Measurements from ENCODE around the gene LYSMD1. TPM values are rescaled to one million over a fixed set of nuclear protein-coding genes. Genes with fewer than 3 reads are reported as not detected.

Gene LYSMD1
- total and polyA plus RNA-seq, 9 donors: 12.6 to 20.3 (median 14.3) TPM

DNA sequence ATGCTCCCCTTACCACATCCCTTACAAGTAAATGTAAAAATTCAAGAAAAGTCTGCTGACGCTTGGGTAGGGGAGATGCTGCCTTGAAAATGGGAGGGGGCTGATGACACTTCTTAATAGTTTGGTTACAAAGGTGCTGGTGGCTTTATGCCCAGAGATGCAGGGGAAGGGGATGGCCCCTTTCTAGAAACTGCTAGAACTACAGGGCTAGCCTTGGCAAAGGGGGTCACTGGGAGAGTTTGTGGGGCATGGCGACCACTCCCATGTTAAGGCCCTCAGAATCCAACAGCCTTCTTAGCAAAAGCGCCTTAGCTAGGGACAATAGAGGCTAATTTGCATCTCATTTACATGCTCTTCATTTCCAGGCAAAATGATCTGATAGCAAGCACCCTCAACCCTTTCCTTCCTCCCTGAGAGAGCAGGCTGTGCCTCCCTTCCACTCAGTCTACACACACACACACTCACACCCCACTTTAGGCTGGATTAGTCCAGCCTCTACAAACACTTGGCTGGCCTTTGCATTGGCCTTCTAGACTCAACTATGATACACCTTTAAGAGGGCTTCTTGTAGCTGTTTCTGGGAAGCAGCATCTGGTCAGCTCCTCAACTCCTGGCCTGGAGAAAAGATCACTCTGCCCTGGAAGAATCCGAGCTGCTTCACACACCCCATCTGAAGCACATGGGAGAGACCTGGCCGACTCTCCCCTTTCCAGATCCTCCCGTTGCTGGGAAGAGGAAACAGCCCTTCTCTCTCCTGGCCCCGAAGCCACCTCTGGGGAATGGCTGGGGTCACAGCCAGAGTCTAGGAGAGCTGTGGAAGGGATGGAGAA lies 21.0 kb downstream of the LYSMD1 start:
- no peaks in the 10 kb centered on the region for H3K36me3 ChIP-seq
- DNase-seq: peak in 2 of 5 donors; percentile 21 to 45
- no peak overlapping the region for H3K27ac ChIP-seq
- WGBS, 3 donors: 42 to 50% (median 48%) methylated on average over 7 of the region's 7 CpGs
- intact Hi-C loops (cut with DNase I): loop anchor here in 2 of 4 donors (5.0 to 10.0 kb wide), 2 partner anchors 70 to 72 kb away; partner anchors contain the start of gene GABPB2 (in 2 of the 2)
- TF ChIP-seq CTCF (IDR thresholded peaks at IDR 0.05): no peak
- TF ChIP-seq POLR2A (IDR thresholded peaks at IDR 0.05): no peak
- TF ChIP-seq EP300 (IDR thresholded peaks at IDR 0.05): no peak
- H3K9me3 ChIP-seq: no peaks in the 10 kb centered on the region
- no peaks in the 10 kb centered on the region for H3K27me3 ChIP-seq
- H3K4me3 ChIP-seq: peak overlapping the region; percentile 45
- H3K4me1 ChIP-seq (ENCODE audit: insufficient read depth): peaks cover 8% of the 10 kb centered on the region

- Histone ChIP-seq H3K4me3 (no peak overlapping the region), H3K36me3 (no peaks in the 10 kb centered on the region), H3K9me3 (no peaks in the 10 kb centered on the region), H3K4me1 (ENCODE audit: insufficient read depth) (peaks cover 8% of the 10 kb centered on the region), H3K27me3 (no peaks in the 10 kb centered on the region), H3K27ac (no peak overlapping the region)
- peak in 2 of 5 donors; percentile 20 to 34 for DNase-seq
- no peak for TF ChIP-seq POLR2A (IDR thresholded peaks at IDR 0.05)
- no peak for TF ChIP-seq CTCF (IDR thresholded peaks at IDR 0.05)
- TF ChIP-seq EP300 (IDR thresholded peaks at IDR 0.05): no peak
- WGBS, 3 donors: 49 to 69% (median 64%) methylated on average over 5 of the region's 5 CpGs
- intact Hi-C loops (cut with DNase I): loop anchor here in 1 of 4 donors (10.0 kb wide), 1 partner anchor 69 kb away; the partner anchor contains the start of gene GABPB2
Measured at GRCh38 chr1:151143986-151144385, 21.7 kb downstream of the LYSMD1 start.

DNA sequence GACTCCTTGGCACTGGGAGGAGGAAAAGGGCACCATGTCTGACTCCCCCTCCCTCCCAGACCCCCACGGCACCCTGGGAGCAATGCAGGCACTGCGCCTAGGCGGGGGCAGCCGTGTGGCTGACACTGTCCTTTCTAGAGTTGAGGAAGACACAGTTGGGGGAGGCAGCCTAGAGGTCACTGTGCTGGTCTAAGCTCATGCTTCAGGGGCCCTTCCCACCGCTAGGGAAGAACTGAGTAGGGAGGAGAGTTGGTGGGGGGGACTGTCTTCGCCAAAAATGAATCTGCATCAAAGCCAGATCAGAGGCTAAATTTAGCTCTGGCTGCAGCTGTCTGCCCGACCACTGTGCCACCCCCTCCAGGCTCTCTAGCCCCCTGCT lies 22.7 kb downstream of the LYSMD1 start:
- H3K27ac ChIP-seq: no peak overlapping the region
- WGBS, 3 donors: 54 to 66% (median 59%) methylated on average over 7 of the region's 7 CpGs
- H3K36me3 ChIP-seq: no peaks in the 10 kb centered on the region
- peak in 1 of 5 donors; percentile 33 for DNase-seq
- intact Hi-C loops (cut with DNase I): loop anchor here in 1 of 4 donors (10.0 kb wide), 1 partner anchor 68 kb away; the partner anchor contains the start of gene GABPB2
- peaks cover 8% of the 10 kb centered on the region for H3K4me1 ChIP-seq (ENCODE audit: insufficient read depth)
- no peaks in the 10 kb centered on the region for H3K27me3 ChIP-seq
- H3K4me3 ChIP-seq: no peak overlapping the region
- TF ChIP-seq POLR2A (IDR thresholded peaks at IDR 0.05) (no peak), CTCF (IDR thresholded peaks at IDR 0.05) (no peak), EP300 (IDR thresholded peaks at IDR 0.05) (no peak)
- no peaks in the 10 kb centered on the region for H3K9me3 ChIP-seq

GRCh38 chr1:151142411-151143056 lies 23.2 kb downstream of the LYSMD1 start:
- Histone ChIP-seq H3K27me3 (no peaks in the 10 kb centered on the region), H3K4me1 (ENCODE audit: insufficient read depth) (peaks cover 8% of the 10 kb centered on the region), H3K9me3 (no peaks in the 10 kb centered on the region), H3K4me3 (no peak overlapping the region), H3K36me3 (no peaks in the 10 kb centered on the region), H3K27ac (no peak overlapping the region)
- 71 to 81% (median 79%) methylated on average over 5 of the region's 5 CpGs for WGBS, 3 donors
- intact Hi-C loops (cut with DNase I): loop anchor here in 1 of 4 donors (10.0 kb wide), 1 partner anchor 68 kb away; the partner anchor contains the start of gene GABPB2
- DNase-seq: peak in 1 of 5 donors; percentile 30
- TF ChIP-seq CTCF (IDR thresholded peaks at IDR 0.05): no peak
- no peak for TF ChIP-seq EP300 (IDR thresholded peaks at IDR 0.05)
- no peak for TF ChIP-seq POLR2A (IDR thresholded peaks at IDR 0.05)
